ENCODE measurements around the gene TPH2. TPM values are rescaled to one million over a fixed set of nuclear protein-coding genes. Genes with fewer than 3 reads are reported as not detected.

TPH2 gene
- total RNA-seq, 1 experiment from 2014 or later, result 0.83 TPM

- no peak for TF ChIP-seq NFATC4 (CRISPR knock-in tag; IDR thresholded peaks at IDR 0.05)
These were observed 98.6 kb downstream of the TPH2 start (continued) for GRCh38 chr12:72037006-72037795.

GRCh38 chr12:72041811-72042210 is 103.2 kb downstream of the TPH2 start:
- ATAC-seq (no peak), DNase-seq (ENCODE audit: low spot score) (no peak)
- Mint-ChIP-seq H3K4me3 (no peak overlapping the region), H3K27ac (no peak overlapping the region), H3K27me3 (ENCODE audit: low read depth) (no peaks in the 10 kb centered on the region), H3K36me3 (peaks cover 18% of the 10 kb centered on the region), H3K4me1 (peaks cover 14% of the 10 kb centered on the region), H3K9me3 (peaks cover 22% of the 10 kb centered on the region)
- ChIA-PET POLR2A (no interaction called here), CTCF (no interaction called here)
- no peak for TF ChIP-seq ZBTB43 (CRISPR knock-in tag; IDR thresholded peaks at IDR 0.05)
- no peak for TF ChIP-seq MAX (CRISPR knock-in tag; IDR thresholded peaks at IDR 0.05)

GRCh38 chr12:72053604-72054003 is 115.0 kb downstream of the TPH2 start:
- H3K4me3 Mint-ChIP-seq, result no peak overlapping the region
- POLR2A ChIA-PET, result no interaction called here
- no peak overlapping the region for H3K27ac Mint-ChIP-seq
- H3K4me1 Mint-ChIP-seq, result no peaks in the 10 kb centered on the region
- CTCF ChIA-PET, result no interaction called here
- DNase-seq (ENCODE audit: low spot score) (no peak), ATAC-seq (no peak)
- H3K27me3 Mint-ChIP-seq (ENCODE audit: low read depth), result no peaks in the 10 kb centered on the region
- H3K36me3 Mint-ChIP-seq, result no peaks in the 10 kb centered on the region
- H3K9me3 Mint-ChIP-seq, result peaks cover 6% of the 10 kb centered on the region; the same call in 1 of the 2 replicates
- TF ChIP-seq ZNF396 (CRISPR knock-in tag; IDR thresholded peaks at IDR 0.05; ENCODE audit: borderline replicate concordance), result no peak
- TF ChIP-seq TCF7 (CRISPR knock-in tag; IDR thresholded peaks at IDR 0.05; ENCODE audit: low read depth), result no peak
- TF ChIP-seq ZNF425 (CRISPR knock-in tag; conservative IDR thresholded peaks at IDR 0.05), result no peak
- no peak for TF ChIP-seq ZNF121 (CRISPR knock-in tag; IDR thresholded peaks at IDR 0.05)
- TF ChIP-seq ATF2 (CRISPR knock-in tag; IDR thresholded peaks at IDR 0.05; ENCODE audit: borderline replicate concordance, low read depth), result no peak
- TF ChIP-seq FOXP1 (CRISPR knock-in tag; IDR thresholded peaks at IDR 0.05; ENCODE audit: borderline replicate concordance), result no peak
- TF ChIP-seq TEAD4 (CRISPR knock-in tag; IDR thresholded peaks at IDR 0.05), result no peak
- TF ChIP-seq NR2C2 (CRISPR knock-in tag; IDR thresholded peaks at IDR 0.05), result no peak
- TF ChIP-seq SP1 (CRISPR knock-in tag; conservative IDR thresholded peaks at IDR 0.05), result no peak
- TF ChIP-seq NFATC4 (CRISPR knock-in tag; IDR thresholded peaks at IDR 0.05), result no peak
- TF ChIP-seq MLX (CRISPR knock-in tag; IDR thresholded peaks at IDR 0.05), result no peak
- no peak for TF ChIP-seq RORB (CRISPR knock-in tag; IDR thresholded peaks at IDR 0.05)
- no peak for TF ChIP-seq GTF2I (CRISPR knock-in tag; conservative IDR thresholded peaks at IDR 0.05)
- TF ChIP-seq ATF1 (CRISPR knock-in tag; IDR thresholded peaks at IDR 0.05), result no peak
- no peak for TF ChIP-seq ZBTB43 (CRISPR knock-in tag; IDR thresholded peaks at IDR 0.05)
- no peak for TF ChIP-seq CDX4 (CRISPR knock-in tag; IDR thresholded peaks at IDR 0.05; ENCODE audit: borderline replicate concordance)
- TF ChIP-seq GRHL2 (CRISPR knock-in tag; IDR thresholded peaks at IDR 0.05; ENCODE audit: insufficient replicate concordance, severe bottlenecking), result no peak

Measured in WTC11 (cell line).